Activated CD4-positive, alpha-beta T cell treated with anti-CD3 and anti-CD28 coated beads, Interleukin-2, amount 10 ng/mL, durations not matched to agents 24 days and 14 days (primary cell): ENCODE measurements around the gene FNBP1L. TPM values are rescaled to one million over a fixed set of nuclear protein-coding genes. Genes with fewer than 3 reads are reported as not detected.
"Not testable (repeated sequence)": the region's sequence is repeated elsewhere in the genome, so short reads cannot be mapped to it uniquely, and the experiment has no call there.

Experiments used
- DNase-seq: peaks from one replicate; pipeline ENCODE4 v3.0.0; 2022
- H3K27ac Mint-ChIP-seq: one replicate; pipeline ENCODE4 v1.8.0; 2022; ENCODE audit warnings: mild to moderate bottlenecking, mixed read lengths
- H3K27me3 Mint-ChIP-seq: one replicate; pipeline ENCODE4 v1.8.0; 2022; ENCODE audit warnings: mixed read lengths
- H3K36me3 Mint-ChIP-seq: one replicate; pipeline ENCODE4 v1.8.0; 2022; ENCODE audit warnings: low read depth, mild to moderate bottlenecking, mixed read lengths
- H3K4me1 Mint-ChIP-seq: one replicate; pipeline ENCODE4 v1.8.0; 2021; ENCODE audit warnings: mixed read lengths
- H3K4me3 Mint-ChIP-seq: one replicate; pipeline ENCODE4 v1.8.0; 2022; ENCODE audit warnings: mild to moderate bottlenecking, moderate library complexity, mixed read lengths
- H3K9me3 Mint-ChIP-seq: one replicate; pipeline ENCODE4 v1.8.0; 2021; ENCODE audit warnings: mixed read lengths
- intact Hi-C: fragments of 100-400 bp; cut with micrococcal nuclease; formaldehyde crosslinking; loops from one replicate; pipeline ENCODE4 v1.15.1; 2023
- total RNA-seq: library from RNA; stranded (reverse); gene quantifications from 2 replicates; pipeline ENCODE4 v1.2.3, GENCODE V29; 2022

Gene FNBP1L
- total RNA-seq, 1 donor from 2014 or later: 0.14 TPM

DNA sequence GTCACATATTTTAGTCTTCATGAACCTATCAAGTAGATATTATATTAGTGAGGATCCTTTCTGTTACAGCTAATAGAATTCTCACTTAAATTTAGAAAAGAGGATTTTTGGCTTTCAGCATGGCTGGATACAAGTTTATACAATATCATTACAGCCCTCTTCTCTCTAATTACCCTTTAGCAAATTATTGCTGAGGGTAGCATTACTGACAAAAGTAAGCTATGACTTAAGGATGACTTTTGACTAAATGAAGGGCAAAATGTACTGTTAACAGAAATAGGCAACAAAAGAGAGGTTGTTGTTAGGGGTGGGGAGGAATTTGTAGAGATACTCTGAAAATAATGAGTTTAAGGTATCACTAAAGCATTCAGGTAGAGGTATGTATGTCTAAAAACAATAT is 85.8 kb downstream of the FNBP1L start:
- Mint-ChIP-seq H3K9me3 (no peaks in the 10 kb centered on the region), H3K27me3 (peaks cover 12% of the 10 kb centered on the region), H3K4me1 (no peaks in the 10 kb centered on the region), H3K27ac (no peak overlapping the region), H3K4me3 (no peak overlapping the region), H3K36me3 (no peaks in the 10 kb centered on the region)
- DNase-seq: no peak
- intact Hi-C loops: no loop called here

- no peak for DNase-seq
- Mint-ChIP-seq H3K27me3 (peaks cover 17% of the 10 kb centered on the region), H3K36me3 (no peaks in the 10 kb centered on the region), H3K27ac (no peak overlapping the region), H3K4me3 (no peak overlapping the region), H3K9me3 (no peaks in the 10 kb centered on the region), H3K4me1 (no peaks in the 10 kb centered on the region)
- intact Hi-C loops: no loop called here
These were observed 89.5 kb downstream of the FNBP1L start for GRCh38 chr1:93537396-93537795.

DNA sequence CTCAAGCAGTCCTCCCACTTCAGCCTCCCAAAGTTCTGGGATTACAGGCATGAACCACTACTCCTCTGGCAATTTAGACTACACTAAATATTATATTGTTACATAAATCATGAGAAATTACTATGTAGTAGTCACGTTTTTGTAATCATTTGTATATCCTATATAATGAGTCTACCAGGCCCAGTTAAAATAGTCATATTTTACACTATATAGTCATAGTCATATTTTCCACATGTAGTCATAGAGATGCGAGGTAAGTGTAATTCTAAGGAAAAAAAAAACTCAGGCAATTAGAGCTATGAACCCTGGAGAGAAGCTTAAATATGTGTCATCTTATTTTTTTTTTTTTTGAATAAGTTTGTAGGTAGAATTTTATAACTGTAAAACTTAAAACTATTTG is 90.0 kb downstream of the FNBP1L start:
- no peaks in the 10 kb centered on the region for H3K4me1 Mint-ChIP-seq
- H3K9me3 Mint-ChIP-seq: no peaks in the 10 kb centered on the region
- no peaks in the 10 kb centered on the region for H3K36me3 Mint-ChIP-seq
- H3K27me3 Mint-ChIP-seq: peaks cover 17% of the 10 kb centered on the region
- intact Hi-C loops: no loop called here
- DNase-seq: no peak
- H3K4me3 Mint-ChIP-seq: no peak overlapping the region
- no peak overlapping the region for H3K27ac Mint-ChIP-seq

- H3K9me3 Mint-ChIP-seq: no peaks in the 10 kb centered on the region
- no peak overlapping the region for H3K27ac Mint-ChIP-seq
- DNase-seq: no peak
- no peak overlapping the region for H3K4me3 Mint-ChIP-seq
- intact Hi-C loops: no loop called here
- no peaks in the 10 kb centered on the region for H3K4me1 Mint-ChIP-seq
- H3K36me3 Mint-ChIP-seq: no peaks in the 10 kb centered on the region
- H3K27me3 Mint-ChIP-seq: peaks cover 14% of the 10 kb centered on the region
These were observed 93.1 kb downstream of the FNBP1L start for GRCh38 chr1:93541045-93541444.

GRCh38 chr1:93542398-93542797 is 94.5 kb downstream of the FNBP1L start:
- peaks cover 15% of the 10 kb centered on the region for H3K27me3 Mint-ChIP-seq
- no peak overlapping the region for H3K4me3 Mint-ChIP-seq
- H3K27ac Mint-ChIP-seq: no peak overlapping the region
- no peaks in the 10 kb centered on the region for H3K36me3 Mint-ChIP-seq
- H3K4me1 Mint-ChIP-seq: no peaks in the 10 kb centered on the region
- intact Hi-C loops: no loop called here
- no peaks in the 10 kb centered on the region for H3K9me3 Mint-ChIP-seq
- no peak for DNase-seq

- no peaks in the 10 kb centered on the region for H3K9me3 Mint-ChIP-seq
- intact Hi-C loops: no loop called here
These were observed 98.4 kb downstream of the FNBP1L start for GRCh38 chr1:93546162-93546863.

GRCh38 chr1:93549131-93549530 is 101.2 kb downstream of the FNBP1L start:
- no peak overlapping the region for H3K4me3 Mint-ChIP-seq
- H3K36me3 Mint-ChIP-seq: no peaks in the 10 kb centered on the region
- H3K27me3 Mint-ChIP-seq: peaks cover 28% of the 10 kb centered on the region
- no peaks in the 10 kb centered on the region for H3K4me1 Mint-ChIP-seq
- no peak overlapping the region for H3K27ac Mint-ChIP-seq
- no peaks in the 10 kb centered on the region for H3K9me3 Mint-ChIP-seq
- DNase-seq: no peak
- intact Hi-C loops: no loop called here

More at GRCh38 chr1:93546162-93546863, 98.4 kb downstream of the FNBP1L start:
- Mint-ChIP-seq H3K27ac (no peak overlapping the region), H3K4me1 (no peaks in the 10 kb centered on the region), H3K27me3 (peaks cover 12% of the 10 kb centered on the region), H3K4me3 (no peak overlapping the region), H3K36me3 (no peaks in the 10 kb centered on the region)
- DNase-seq: no peak

DNA sequence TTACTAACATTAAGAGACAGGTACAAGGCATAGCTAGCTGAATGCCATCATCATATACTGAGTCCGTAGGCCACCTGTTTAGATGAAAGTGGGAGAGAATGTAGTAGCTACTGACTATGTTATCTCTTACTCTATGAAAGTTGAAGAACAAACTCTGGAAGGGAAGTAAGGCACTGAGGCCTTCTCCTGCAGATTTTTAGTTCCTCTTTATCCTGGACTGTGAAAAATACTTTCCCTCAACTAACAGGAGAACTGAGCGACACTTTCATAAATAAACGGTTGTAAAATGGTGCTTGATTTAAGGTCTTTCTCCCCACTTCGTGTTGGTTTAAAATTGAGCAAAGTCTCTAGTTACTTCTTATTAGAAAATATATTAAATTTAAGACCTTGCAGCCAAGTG is 101.9 kb downstream of the FNBP1L start:
- no peaks in the 10 kb centered on the region for H3K36me3 Mint-ChIP-seq
- peaks cover 30% of the 10 kb centered on the region for H3K27me3 Mint-ChIP-seq
- no peak overlapping the region for H3K4me3 Mint-ChIP-seq
- no peak overlapping the region for H3K27ac Mint-ChIP-seq
- peaks cover 2% of the 10 kb centered on the region for H3K4me1 Mint-ChIP-seq
- DNase-seq: no peak
- intact Hi-C loops: no loop called here
- H3K9me3 Mint-ChIP-seq: no peaks in the 10 kb centered on the region

DNA sequence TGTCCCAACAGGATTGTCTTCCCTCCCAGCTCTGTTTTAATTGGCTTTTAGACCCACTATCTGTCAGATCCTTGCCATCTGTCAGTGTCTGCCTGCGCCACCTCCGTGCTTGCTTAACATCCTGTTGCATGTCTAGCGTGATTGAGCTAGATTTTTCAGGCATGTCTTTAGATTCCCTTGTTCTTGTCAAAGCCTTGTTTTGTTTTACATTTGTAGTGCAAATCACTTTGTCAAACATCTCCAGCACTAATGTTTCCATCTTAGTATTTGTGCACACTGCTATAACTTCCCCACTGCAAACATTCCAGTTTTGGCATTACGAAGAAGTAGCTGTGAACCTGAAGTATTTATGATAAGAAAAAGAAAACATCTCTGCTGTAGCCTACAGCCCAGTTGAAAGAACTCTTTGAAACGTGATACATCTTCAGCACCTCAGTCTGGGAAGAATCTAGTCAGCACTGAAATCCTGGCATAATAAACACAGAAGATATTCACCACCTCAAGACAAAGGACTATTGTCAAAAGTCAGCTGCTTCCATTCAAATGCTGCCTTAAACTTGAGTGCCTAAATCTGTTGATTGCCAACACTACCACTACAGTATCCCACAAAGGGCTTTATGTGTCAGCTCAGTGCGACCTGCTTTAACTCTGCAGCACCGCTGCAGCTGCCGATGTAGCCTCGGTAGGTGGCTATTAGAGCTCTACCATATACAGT is 105.0 kb downstream of the FNBP1L start:
- Mint-ChIP-seq H3K27me3 (peaks cover 32% of the 10 kb centered on the region), H3K36me3 (no peaks in the 10 kb centered on the region), H3K27ac (no peak overlapping the region), H3K9me3 (no peaks in the 10 kb centered on the region), H3K4me1 (peaks cover 8% of the 10 kb centered on the region), H3K4me3 (no peak overlapping the region)
- intact Hi-C loops: no loop called here
- DNase-seq: no peak

- DNase-seq, H3K36me3 Mint-ChIP-seq, H3K9me3 Mint-ChIP-seq, H3K4me3 Mint-ChIP-seq, H3K4me1 Mint-ChIP-seq, intact Hi-C loops, H3K27ac Mint-ChIP-seq: not testable (repeated sequence)
- H3K27me3 Mint-ChIP-seq: peaks cover 34% of the 10 kb centered on the region
These were observed 106.1 kb downstream of the FNBP1L start for GRCh38 chr1:93553886-93554490.

- peaks cover 34% of the 10 kb centered on the region for H3K27me3 Mint-ChIP-seq
- intact Hi-C loops: no loop called here
- no peak overlapping the region for H3K4me3 Mint-ChIP-seq
- no peaks in the 10 kb centered on the region for H3K36me3 Mint-ChIP-seq
- no peak for DNase-seq
- no peak overlapping the region for H3K27ac Mint-ChIP-seq
- peaks cover 8% of the 10 kb centered on the region for H3K4me1 Mint-ChIP-seq
- no peaks in the 10 kb centered on the region for H3K9me3 Mint-ChIP-seq
These were observed 107.3 kb downstream of the FNBP1L start for GRCh38 chr1:93554883-93555872.

- no peak overlapping the region for H3K27ac Mint-ChIP-seq
- H3K9me3 Mint-ChIP-seq: no peaks in the 10 kb centered on the region
- peaks cover 8% of the 10 kb centered on the region for H3K4me1 Mint-ChIP-seq
- intact Hi-C loops: no loop called here
- peaks cover 31% of the 10 kb centered on the region for H3K27me3 Mint-ChIP-seq
- no peak overlapping the region for H3K4me3 Mint-ChIP-seq
- H3K36me3 Mint-ChIP-seq: no peaks in the 10 kb centered on the region
- no peak for DNase-seq
These were observed 108.4 kb downstream of the FNBP1L start for GRCh38 chr1:93556291-93556690.

GRCh38 chr1:93559045-93559444 is 111.1 kb downstream of the FNBP1L start:
- Mint-ChIP-seq H3K36me3 (no peaks in the 10 kb centered on the region), H3K27me3 (peaks cover 16% of the 10 kb centered on the region), H3K4me3 (no peak overlapping the region), H3K27ac (no peak overlapping the region), H3K9me3 (no peaks in the 10 kb centered on the region), H3K4me1 (peaks cover 8% of the 10 kb centered on the region)
- no peak for DNase-seq
- intact Hi-C loops: no loop called here
